Esophagus muscularis mucosa (tissue), 4 donors: ENCODE measurements around the gene LMNA.

ENCODE experiments used
- CTCF ChIP-seq, 3 experiments: fragments of 200-600 bp in 2 of 3; fragments of 450-650 bp in 1 of 3; sonication (generic) in 2 of 3; IDR thresholded peaks; one replicate each; pipeline ENCODE4 v1.5.1; 2017 to 2019; ENCODE audit warnings: antibody characterized with exemption in 3 of 3, mild to moderate bottlenecking in 2 of 3, moderate library complexity in 1 of 3
- EP300 ChIP-seq: sonication (generic); formaldehyde crosslinking; IDR thresholded peaks from one replicate; pipeline ENCODE4 v1.6.1; 2017; ENCODE audit warnings: antibody characterized with exemption
- POLR2A ChIP-seq: fragments of 450-650 bp; IDR thresholded peaks from one replicate; pipeline ENCODE4 v1.6.1; 2017; ENCODE audit warnings: antibody characterized with exemption, moderate library complexity, mild to moderate bottlenecking, low read depth
- POLR2AphosphoS5 ChIP-seq, 2 donors: sonication (generic); formaldehyde crosslinking; IDR thresholded peaks; one replicate each; pipeline ENCODE4 v1.6.1; 2017; ENCODE audit warnings: antibody characterized with exemption in 2 of 2

- TF ChIP-seq CTCF (IDR thresholded peaks at IDR 0.05) = no peak
- no peak for TF ChIP-seq POLR2A
- TF ChIP-seq EP300 = no peak
- no peak for TF ChIP-seq POLR2AphosphoS5 (IDR thresholded peaks at IDR 0.05)
Measured at GRCh38 chr1:156080241-156080862, 34.2 kb upstream of the LMNA start.
